Skeletal muscle cell (primary cell): Measurements from ENCODE around the gene TAGLN.

Experiments
- DNase-seq: peaks from one replicate; pipeline ENCODE4 v3.0.0-alpha.2; 2010; ENCODE audit warnings: low read depth
- H3K4me3 ChIP-seq: 2 replicates; pipeline ENCODE4 v1.5.1; 2011; ENCODE audit warnings: low read depth, mild to moderate bottlenecking, control low read depth, low read length, moderate library complexity

TAGLN gene

GRCh38 chr11:117199053-117199915, at the start of gene TAGLN:
TSS of gene TAGLN (plus strand) at chr11:117199370. CDS start at chr11:117203014, 3,644 bp downstream.
- DNase-seq, result peak; percentile 79
- peak within 1 kb of the TSS; percentile 50 for H3K4me3 ChIP-seq

GRCh38 chr11:117152066-117152465, 47.1 kb upstream of the TAGLN start:
- no peak for DNase-seq
- no peak overlapping the region for H3K4me3 ChIP-seq

GRCh38 chr11:117154468-117154867, 44.7 kb upstream of the TAGLN start:
- no peak for DNase-seq
- no peak overlapping the region for H3K4me3 ChIP-seq

GRCh38 chr11:117157507-117157906, 41.7 kb upstream of the TAGLN start:
- DNase-seq, result no peak
- no peak overlapping the region for H3K4me3 ChIP-seq

- no peak for DNase-seq
- no peak overlapping the region for H3K4me3 ChIP-seq
Measured at GRCh38 chr11:117159892-117160291, 39.3 kb upstream of the TAGLN start.

- DNase-seq, result no peak
- H3K4me3 ChIP-seq, result no peak overlapping the region
Measured at GRCh38 chr11:117160826-117161225, 38.3 kb upstream of the TAGLN start.

- no peak overlapping the region for H3K4me3 ChIP-seq
- DNase-seq, result no peak
Measured at GRCh38 chr11:117166491-117166890, 32.7 kb upstream of the TAGLN start.

GRCh38 chr11:117169736-117170135, 29.4 kb upstream of the TAGLN start:
- DNase-seq, result no peak

GRCh38 chr11:117170210-117170609, 29.0 kb upstream of the TAGLN start:
- DNase-seq, result no peak
- no peak overlapping the region for H3K4me3 ChIP-seq

More at GRCh38 chr11:117169736-117170135, 29.4 kb upstream of the TAGLN start:
- H3K4me3 ChIP-seq, result no peak overlapping the region

- DNase-seq, result no peak
Measured at GRCh38 chr11:117171007-117171403, 28.2 kb upstream of the TAGLN start.

GRCh38 chr11:117171404-117172061, 27.6 kb upstream of the TAGLN start:
- H3K4me3 ChIP-seq, result no peak overlapping the region
- DNase-seq, result peak; percentile 17

More at GRCh38 chr11:117171007-117171403, 28.2 kb upstream of the TAGLN start:
- no peak overlapping the region for H3K4me3 ChIP-seq

GRCh38 chr11:117172724-117173421, 26.3 kb upstream of the TAGLN start:
- DNase-seq, result no peak

GRCh38 chr11:117175104-117175503, 24.1 kb upstream of the TAGLN start:
- DNase-seq, result no peak
- H3K4me3 ChIP-seq, result no peak overlapping the region

More at GRCh38 chr11:117172724-117173421, 26.3 kb upstream of the TAGLN start:
- H3K4me3 ChIP-seq, result no peak overlapping the region

GRCh38 chr11:117175781-117176180, 23.4 kb upstream of the TAGLN start:
- DNase-seq, result no peak
- H3K4me3 ChIP-seq, result no peak overlapping the region

GRCh38 chr11:117176186-117176585, 23.0 kb upstream of the TAGLN start:
- no peak for DNase-seq
- H3K4me3 ChIP-seq, result no peak overlapping the region

- peak overlapping the region; percentile 82 for H3K4me3 ChIP-seq
- no peak for DNase-seq
Measured at GRCh38 chr11:117177534-117178209, 21.5 kb upstream of the TAGLN start.

- peak within 1 kb of the TSS; percentile 82 for H3K4me3 ChIP-seq
- DNase-seq, result peak; percentile 84
Measured at GRCh38 chr11:117178210-117179034, 20.7 kb upstream of the TAGLN start, which contains the start of gene SIDT2. TSS of gene SIDT2 (plus strand) at chr11:117178743. CDS start at chr11:117179264, 521 bp downstream.
